H1 (cell line): Measurements from ENCODE around the gene SGO2. TPM values are rescaled to one million over a fixed set of nuclear protein-coding genes. Genes with fewer than 3 reads are reported as not detected.

Experiments used
- CTCF ChIA-PET: fragments of 300-600 bp; sonication (Branson Sonifier 250); formaldehyde crosslinking; loops from one replicate; lab custom pipeline; 2021; ENCODE audit not compliant: partially characterized antibody; lab: Charles Lee
- POLR2A ChIA-PET: fragments of 300-600 bp; sonication (Branson Sonifier 250); formaldehyde crosslinking; loops from one replicate; lab custom pipeline; 2021; ENCODE audit warnings: inconsistent platforms; ENCODE audit not compliant: partially characterized antibody; lab: Charles Lee
- DNase-seq, 2 experiments: peaks; one replicate each; pipeline versions ENCODE4 v3.0.0 to v3.0.0-alpha.2; 2010 to 2022; ENCODE audit warnings: low spot score in 2 of 2, low read depth in 1 of 2, mixed read lengths in 1 of 2
- FAIRE-seq: peaks from 2 replicates; lab custom pipeline; 2011; peaks lifted over from hg19 to GRCh38; lab: Jason Lieb, UNC
- H2AFZ ChIP-seq: 2 replicates; pipeline ENCODE4 v1.8.1; 2012; ENCODE audit warnings: low read length, inconsistent platforms
- H2AK5ac ChIP-seq: 2 replicates; pipeline ENCODE4 v1.6.1; 2013; ENCODE audit warnings: low read depth, low read length
- H2BK120ac ChIP-seq: replicated peaks from 2 replicates; pipeline ENCODE3; 2013; ENCODE audit warnings: low read depth, low read length, inconsistent platforms
- H2BK12ac ChIP-seq: 2 replicates; pipeline ENCODE4 v1.6.1; 2013; ENCODE audit warnings: low read depth, low read length
- H2BK15ac ChIP-seq: 2 replicates; pipeline ENCODE4 v1.6.1; 2013; ENCODE audit warnings: low read length
- H2BK20ac ChIP-seq: 2 replicates; pipeline ENCODE4 v1.6.1; 2013; ENCODE audit warnings: low read length
- H2BK5ac ChIP-seq: 2 replicates; pipeline ENCODE4 v1.6.1; 2013; ENCODE audit warnings: low read depth, low read length
- H3K14ac ChIP-seq: 2 replicates; pipeline ENCODE4 v1.6.1; 2013; ENCODE audit warnings: inconsistent platforms; ENCODE audit not compliant: insufficient read length
- H3K18ac ChIP-seq: 2 replicates; pipeline ENCODE4 v1.6.1; 2013; ENCODE audit warnings: low read length; ENCODE audit errors: extremely low read depth
- H3K23ac ChIP-seq: 2 replicates; pipeline ENCODE4 v1.6.1; 2013; ENCODE audit warnings: inconsistent platforms; ENCODE audit not compliant: insufficient read length
- H3K23me2 ChIP-seq: 2 replicates; pipeline ENCODE4 v1.6.1; 2013; ENCODE audit warnings: low read depth, low read length
- H3K27ac ChIP-seq: 2 replicates; pipeline ENCODE4 v1.6.1; 2011; ENCODE audit warnings: low read depth, low read length, inconsistent platforms
- H3K27me3 ChIP-seq, 4 experiments: replicated peaks in 1 of 4; 1 replicate in 1 of 4; 2 replicates in 3 of 4; pipeline versions ENCODE4 v1.6.1 to v1.8.1; 2011 to 2013; ENCODE audit warnings: low read length in 3 of 4, mild to moderate bottlenecking in 3 of 4, inconsistent platforms in 2 of 4, mixed read lengths in 2 of 4, moderate library complexity in 1 of 4; ENCODE audit not compliant: control insufficient read depth in 3 of 4, insufficient read depth in 3 of 4; ENCODE audit errors: extremely low read depth in 1 of 4
- H3K36me3 ChIP-seq, 4 experiments: 2 replicates each; pipeline versions ENCODE4 v1.6.1 to v1.8.1; 2011 to 2013; ENCODE audit warnings: mild to moderate bottlenecking in 4 of 4, low read length in 3 of 4, moderate library complexity in 2 of 4, control low read depth in 1 of 4, inconsistent platforms in 1 of 4; ENCODE audit not compliant: insufficient read depth in 4 of 4, control insufficient read depth in 2 of 4
- H3K4ac ChIP-seq: replicated peaks from 2 replicates; pipeline ENCODE3; 2013; ENCODE audit warnings: low read length, low read depth, mixed read lengths, inconsistent platforms; ENCODE audit not compliant: insufficient read length
- H3K4me1 ChIP-seq, 4 experiments: replicated peaks in 1 of 4; 1 replicate in 1 of 4; 2 replicates in 3 of 4; pipeline versions ENCODE4 v1.6.1 to v1.8.1; 2011 to 2013; ENCODE audit warnings: low read length in 3 of 4, inconsistent platforms in 2 of 4, mixed read lengths in 1 of 4; ENCODE audit not compliant: insufficient read depth in 4 of 4, control insufficient read depth in 3 of 4
- H3K4me2 ChIP-seq, 2 experiments: 2 replicates each; pipeline versions ENCODE4 v1.6.1 to v1.8.1; 2011 to 2013; ENCODE audit warnings: low read depth in 2 of 2, low read length in 2 of 2, control low read depth in 1 of 2, inconsistent platforms in 1 of 2, mild to moderate bottlenecking in 1 of 2; ENCODE audit not compliant: insufficient read depth in 1 of 2
- H3K4me3 ChIP-seq, 4 experiments: fragments of 200-600, 300-600 bp in 1 of 4; sonication (generic), shearing (Covaris generic), sonication (Bioruptor Twin) in 1 of 4; 2 replicates each; pipeline versions ENCODE4 v1.5.1 to v1.8.1; 2011 to 2016; ENCODE audit warnings: low read length in 4 of 4, low read depth in 3 of 4, control low read depth in 2 of 4, inconsistent platforms in 2 of 4, mild to moderate bottlenecking in 2 of 4, mixed read lengths in 1 of 4, moderate library complexity in 1 of 4; ENCODE audit not compliant: insufficient read depth in 2 of 4; ENCODE audit errors: extremely low read depth in 1 of 4
- H3K56ac ChIP-seq: replicated peaks from 2 replicates; pipeline ENCODE3; 2013; ENCODE audit warnings: low read depth, mild to moderate bottlenecking, mixed read lengths, low read length, inconsistent platforms; ENCODE audit not compliant: insufficient read length
- H3K79me1 ChIP-seq: 2 replicates; pipeline ENCODE4 v1.6.1; 2013; ENCODE audit warnings: low read depth, low read length, control low read depth
- H3K79me2 ChIP-seq, 2 experiments: 2 replicates each; pipeline versions ENCODE4 v1.6.1 to v1.8.1; 2012 to 2013; ENCODE audit warnings: low read length in 2 of 2, mild to moderate bottlenecking in 2 of 2, inconsistent platforms in 1 of 2; ENCODE audit not compliant: insufficient read depth in 2 of 2, control insufficient read depth in 1 of 2
- H3K9ac ChIP-seq, 4 experiments: replicated peaks in 1 of 4; 1 replicate in 1 of 4; 2 replicates in 3 of 4; pipeline versions ENCODE4 v1.6.1 to v1.8.1; 2011 to 2013; ENCODE audit warnings: low read depth in 3 of 4, low read length in 3 of 4, control low read depth in 2 of 4, mild to moderate bottlenecking in 2 of 4, moderate library complexity in 2 of 4, inconsistent platforms in 1 of 4; ENCODE audit errors: extremely low read depth in 1 of 4
- H3K9me3 ChIP-seq, 2 experiments: 2 replicates each; pipeline versions ENCODE4 v1.6.1 to v1.8.1; 2012 to 2013; ENCODE audit warnings: mild to moderate bottlenecking in 2 of 2, moderate library complexity in 2 of 2, control low read depth in 1 of 2, inconsistent platforms in 1 of 2, low read depth in 1 of 2, low read length in 1 of 2, mixed read lengths in 1 of 2; ENCODE audit not compliant: insufficient read depth in 2 of 2
- H4K20me1 ChIP-seq, 2 experiments: replicated peaks in 1 of 2; 2 replicates each; pipeline versions ENCODE3 to v1.8.1; 2011 to 2013; ENCODE audit warnings: inconsistent platforms in 2 of 2, low read length in 2 of 2, mild to moderate bottlenecking in 1 of 2; ENCODE audit not compliant: insufficient read depth in 2 of 2, control insufficient read depth in 1 of 2
- H4K5ac ChIP-seq: 2 replicates; pipeline ENCODE4 v1.6.1; 2013; ENCODE audit warnings: low read length, low read depth, mixed read lengths, inconsistent platforms; ENCODE audit not compliant: insufficient read length
- H4K8ac ChIP-seq: 2 replicates; pipeline ENCODE4 v1.8.0; 2013; ENCODE audit warnings: mild to moderate bottlenecking, moderate library complexity, low read length, inconsistent platforms; ENCODE audit not compliant: insufficient read depth; ENCODE audit errors: extremely low read depth
- H4K91ac ChIP-seq: replicated peaks from 2 replicates; pipeline ENCODE3; 2013; ENCODE audit warnings: low read length, mixed read lengths, inconsistent platforms; ENCODE audit not compliant: insufficient read length
- BACH1 ChIP-seq: IDR thresholded peaks from 2 replicates; pipeline ENCODE4 v1.6.1; 2012; ENCODE audit warnings: low read length, improper control_type of control experiment
- BCL11A ChIP-seq, 2 experiments: IDR thresholded peaks; one replicate each; pipeline ENCODE4 v1.6.1; 2011; ENCODE audit warnings: low read depth in 2 of 2, low read length in 2 of 2, mild to moderate bottlenecking in 2 of 2
- EGR1 ChIP-seq: IDR thresholded peaks from 2 replicates; pipeline ENCODE4 v1.6.1; 2011; ENCODE audit warnings: low read depth, low read length, borderline replicate concordance
- FOSL1 ChIP-seq: IDR thresholded peaks from 2 replicates; pipeline ENCODE4 v1.6.1; 2011; ENCODE audit warnings: mild to moderate bottlenecking, low read depth, low read length, moderate library complexity; ENCODE audit not compliant: insufficient read depth
- JUN ChIP-seq: IDR thresholded peaks from 2 replicates; pipeline ENCODE4 v1.6.1; 2011; ENCODE audit warnings: low read depth, mild to moderate bottlenecking, improper control_type of control experiment, low read length
- KDM4A ChIP-seq: IDR thresholded peaks from one replicate; pipeline ENCODE4 v1.7.1; 2012; ENCODE audit warnings: low read depth, mild to moderate bottlenecking, moderate library complexity, low read length, inconsistent platforms; ENCODE audit not compliant: severe bottlenecking
- NANOG ChIP-seq: IDR thresholded peaks from 2 replicates; pipeline ENCODE4 v1.6.1; 2011; ENCODE audit warnings: low read length, low read depth, mild to moderate bottlenecking, inconsistent platforms; ENCODE audit not compliant: insufficient read depth, poor library complexity, severe bottlenecking
- POLR2A ChIP-seq, 2 experiments: IDR thresholded peaks; 1 replicate in 1 of 2; 2 replicates in 1 of 2; pipeline ENCODE4 v1.6.1; 2011; ENCODE audit warnings: low read depth in 2 of 2, low read length in 2 of 2, mild to moderate bottlenecking in 2 of 2; ENCODE audit errors: control extremely low read depth in 1 of 2
- POLR2AphosphoS5 ChIP-seq: IDR thresholded peaks from 2 replicates; pipeline ENCODE4 v1.6.1; 2011; ENCODE audit warnings: low read depth, low read length
- RBBP5 ChIP-seq: IDR thresholded peaks from 2 replicates; pipeline ENCODE4 v1.7.1; 2012; ENCODE audit warnings: low read depth, mild to moderate bottlenecking, inconsistent platforms, low read length, moderate library complexity, borderline replicate concordance
- SAP30 ChIP-seq: fragments of 300-600 bp; sonication (generic); IDR thresholded peaks from 2 replicates; pipeline ENCODE4 v1.7.1; 2012; ENCODE audit warnings: low read length, moderate library complexity, mild to moderate bottlenecking, inconsistent platforms; ENCODE audit not compliant: insufficient read depth, insufficient replicate concordance
- SP2 ChIP-seq: IDR thresholded peaks from 2 replicates; pipeline ENCODE4 v1.6.1; 2012; ENCODE audit warnings: mild to moderate bottlenecking, low read length, inconsistent platforms
- TAF7 ChIP-seq: optimal IDR thresholded peaks from 2 replicates; pipeline ENCODE3; 2011; ENCODE audit warnings: low read depth, mild to moderate bottlenecking, inconsistent platforms, low read length, moderate library complexity, borderline replicate concordance
- WGBS, 2 experiments: shearing (Covaris generic) in 1 of 2; methylation state at CpG; one replicate each; pipeline versions ENCODE4 v1.1.6 to v1.1.7; 2013 to 2015; ENCODE audit warnings: low lambda C conversion rate in 2 of 2, mixed read lengths in 2 of 2, inconsistent platforms in 1 of 2, low coverage in 1 of 2, missing lambda C conversion rate in 1 of 2; ENCODE audit not compliant: insufficient replicate concordance in 2 of 2, insufficient coverage in 1 of 2, insufficient read length in 1 of 2; ENCODE audit errors: extremely low coverage in 1 of 2, missing lambda C conversion rate in 1 of 2; 5-methylcytosine and 5-hydroxymethylcytosine counted together
- polyA plus RNA-seq, 7 experiments: library from polyadenylated mRNA; depleted of rRNA in 3 of 7; stranded (reverse) in 5 of 7; unstranded in 2 of 7; fragments of >200 nt in 5 of 7; fragments of 200-250 nt in 2 of 7; gene quantifications; 1 replicate in 5 of 7; 2 replicates in 1 of 7; 4 replicates in 1 of 7; pipeline versions ENCODE4 v1.2.1 to v1.2.3, GENCODE V29; 2011 to 2013; ENCODE audit warnings: missing spikeins in 2 of 7, mixed read lengths in 2 of 7
- total RNA-seq: library from RNA; stranded (reverse); fragmentation: NEBNext Ultra II Directional; extraction: Animal tissue kit (Norgen Biotek cat#: 25700); gene quantifications from 2 replicates; pipeline ENCODE4 v1.2.1, GENCODE V29; 2021
- TF ChIP-seq, protein P1 (sequence below): IDR thresholded peaks from 2 replicates; pipeline ENCODE4 v1.6.1; 2012; ENCODE audit warnings: inconsistent platforms

The SGO2 gene
- total and polyA plus RNA-seq, 2 of the 8 experiments (the other 6 are each of a cell fraction or from before 2014, with no cell fraction given) = 2.4 to 33.2 TPM

DNA sequence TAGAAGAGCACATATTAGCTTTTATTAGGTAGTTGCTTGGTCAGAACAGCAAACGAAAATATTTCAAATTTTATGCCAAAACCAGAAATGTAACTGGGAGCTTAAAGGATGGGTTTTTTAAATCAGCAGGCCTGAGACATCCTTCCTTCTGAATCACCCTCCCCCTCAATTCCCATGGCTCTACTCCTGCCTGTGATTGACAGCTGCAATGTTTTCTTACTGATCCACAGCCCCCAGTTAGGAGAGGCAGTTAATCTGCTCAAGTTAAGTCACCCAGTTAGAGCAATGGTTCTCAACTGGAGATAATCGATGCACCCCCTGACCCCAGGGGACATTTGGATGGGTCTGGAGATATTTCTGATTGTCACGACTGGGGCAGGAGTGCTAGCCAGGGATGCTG lies 41.1 kb upstream of the SGO2 start:
- no peak overlapping the region for H4K91ac ChIP-seq
- no peak overlapping the region for H3K14ac ChIP-seq
- H3K79me1 ChIP-seq = no peaks in the 10 kb centered on the region
- H2BK15ac ChIP-seq = no peak overlapping the region; the same call in 1 of the 2 replicates
- H2AK5ac ChIP-seq = no peak overlapping the region
- H4K8ac ChIP-seq = no peak overlapping the region
- no peaks in the 10 kb centered on the region for H3K23me2 ChIP-seq
- no peak overlapping the region for H2BK20ac ChIP-seq
- no peaks in the 10 kb centered on the region for H3K27me3 ChIP-seq
- H4K20me1 ChIP-seq = no peaks in the 10 kb centered on the region
- no peak overlapping the region for H3K4ac ChIP-seq
- H2BK12ac ChIP-seq = no peak overlapping the region
- no peak overlapping the region for H2BK120ac ChIP-seq
- no peaks in the 10 kb centered on the region for H3K79me2 ChIP-seq
- FAIRE-seq (no peak), DNase-seq (no peak)
- 88% methylated on average over 3 of the region's 3 CpGs; no CpG with 5 or more reads in 1 of the 2 experiments for WGBS, 2 experiments
- H3K9me3 ChIP-seq = no peaks in the 10 kb centered on the region
- peaks cover 0 to 6% (median 2%) of the 10 kb centered on the region in 4 experiments; a peak in 4 of 7 replicates for H3K4me1 ChIP-seq
- ChIA-PET CTCF (interaction anchor here (0.5 to 6.1 kb wide), 27 partner anchors 9 to 510 kb away, joined by 3 to 49 read pairs (median 4); partner anchors contain the start of genes AOX1 and KCTD18), POLR2A (interaction anchor here (0.7 to 3.1 kb wide), 2 partner anchors 8 to 25 kb away, joined by 4 to 8 read pairs; partner anchors contain the start of gene KCTD18)
- H3K9ac ChIP-seq = no peak overlapping the region
- no peak overlapping the region for H3K4me3 ChIP-seq
- no peak overlapping the region for H2BK5ac ChIP-seq
- H3K23ac ChIP-seq = no peak overlapping the region
- H3K27ac ChIP-seq = no peak overlapping the region
- no peak overlapping the region for H2AFZ ChIP-seq
- H4K5ac ChIP-seq = no peak overlapping the region
- H3K36me3 ChIP-seq = peaks cover 0 to 3% (median 0%) of the 10 kb centered on the region in 4 experiments; a peak in 2 of 8 replicates
- no peak overlapping the region for H3K18ac ChIP-seq
- H3K4me2 ChIP-seq = no peak overlapping the region
- no peak overlapping the region for H3K56ac ChIP-seq
- TF ChIP-seq SAP30 = no peak
- TF ChIP-seq BACH1 = no peak
- TF ChIP-seq, protein P1, sequence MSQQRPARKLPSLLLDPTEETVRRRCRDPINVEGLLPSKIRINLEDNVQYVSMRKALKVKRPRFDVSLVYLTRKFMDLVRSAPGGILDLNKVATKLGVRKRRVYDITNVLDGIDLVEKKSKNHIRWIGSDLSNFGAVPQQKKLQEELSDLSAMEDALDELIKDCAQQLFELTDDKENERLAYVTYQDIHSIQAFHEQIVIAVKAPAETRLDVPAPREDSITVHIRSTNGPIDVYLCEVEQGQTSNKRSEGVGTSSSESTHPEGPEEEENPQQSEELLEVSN = no peak
- no peak for TF ChIP-seq EGR1
- no peak for TF ChIP-seq TAF7
- TF ChIP-seq KDM4A = no peak
- TF ChIP-seq JUN = no peak
- no peak for TF ChIP-seq FOSL1
- TF ChIP-seq BCL11A (IDR thresholded peaks at IDR 0.05; ENCODE audit: low read depth in 2 of 2, low read length in 2 of 2) = no peak
- no peak for TF ChIP-seq POLR2AphosphoS5
- no peak for TF ChIP-seq RBBP5
- TF ChIP-seq SP2 = no peak
- TF ChIP-seq NANOG = no peak
- no peak for TF ChIP-seq POLR2A (IDR thresholded peaks at IDR 0.05; ENCODE audit: control extremely low read depth in 1 of 2, low read depth in 2 of 2, low read length in 2 of 2)
